Thoracic aorta (tissue), 2 donors: ENCODE data around the gene DBET. TPM values are rescaled to one million over a fixed set of nuclear protein-coding genes. Genes with fewer than 3 reads are reported as not detected.
"Not testable (repeated sequence)": the region's sequence is repeated elsewhere in the genome, so short reads cannot be mapped to it uniquely, and the experiment has no call there.

Experiments
- ATAC-seq: fragments of 150-250 bp; one replicate; pipeline ENCODE4 v1.8.0; 2017; ENCODE audit warnings: low read depth; ENCODE audit not compliant: insufficient number of reproducible peaks, low FRiP score
- DNase-seq: peaks from one replicate; pipeline ENCODE4 v3.0.0-alpha.2; 2020; ENCODE audit warnings: low spot score
- H3K27ac ChIP-seq, 2 donors: fragments of 200-600 bp; sonication (generic); 1 replicate in 1 of 2; 2 replicates in 1 of 2; pipeline ENCODE4 v1.5.1; 2016; ENCODE audit warnings: mild to moderate bottlenecking in 2 of 2, moderate library complexity in 2 of 2
- H3K27me3 ChIP-seq: fragments of 200-600 bp; sonication (generic); replicated peaks from 2 replicates; pipeline ENCODE4 v1.6.0; 2016; ENCODE audit warnings: mild to moderate bottlenecking; ENCODE audit not compliant: insufficient read depth
- H3K36me3 ChIP-seq: fragments of 200-600 bp; sonication (generic); one replicate; pipeline ENCODE4 v1.5.1; 2016
- H3K4me1 ChIP-seq, 2 donors: fragments of 200-600 bp; sonication (generic); 1 replicate in 1 of 2; 2 replicates in 1 of 2; pipeline versions ENCODE4 v1.5.1 to v1.6.0; 2016; ENCODE audit warnings: low read depth in 2 of 2, mild to moderate bottlenecking in 1 of 2; ENCODE audit not compliant: control insufficient read depth in 1 of 2
- H3K4me3 ChIP-seq: fragments of 200-600 bp; sonication (generic); 2 replicates; pipeline ENCODE4 v1.5.1; 2016; ENCODE audit warnings: mild to moderate bottlenecking
- H3K9me3 ChIP-seq: fragments of 200-600 bp; sonication (generic); 2 replicates; pipeline ENCODE4 v1.5.1; 2016
- total RNA-seq, 2 donors: library from RNA; depleted of rRNA; stranded (reverse); fragments of >200 nt; gene quantifications; one replicate each; pipeline versions ENCODE4 v1.1.0 to v1.2.3, GENCODE V29; 2016
- TF ChIP-seq, protein P1 (sequence below): fragments of 200-600 bp; sonication (generic); IDR thresholded peaks from one replicate; pipeline ENCODE4 v1.5.1; 2019; ENCODE audit warnings: antibody characterized with exemption

DBET gene
- total RNA-seq, 2 donors from 2014 or later, result not detected

DNA sequence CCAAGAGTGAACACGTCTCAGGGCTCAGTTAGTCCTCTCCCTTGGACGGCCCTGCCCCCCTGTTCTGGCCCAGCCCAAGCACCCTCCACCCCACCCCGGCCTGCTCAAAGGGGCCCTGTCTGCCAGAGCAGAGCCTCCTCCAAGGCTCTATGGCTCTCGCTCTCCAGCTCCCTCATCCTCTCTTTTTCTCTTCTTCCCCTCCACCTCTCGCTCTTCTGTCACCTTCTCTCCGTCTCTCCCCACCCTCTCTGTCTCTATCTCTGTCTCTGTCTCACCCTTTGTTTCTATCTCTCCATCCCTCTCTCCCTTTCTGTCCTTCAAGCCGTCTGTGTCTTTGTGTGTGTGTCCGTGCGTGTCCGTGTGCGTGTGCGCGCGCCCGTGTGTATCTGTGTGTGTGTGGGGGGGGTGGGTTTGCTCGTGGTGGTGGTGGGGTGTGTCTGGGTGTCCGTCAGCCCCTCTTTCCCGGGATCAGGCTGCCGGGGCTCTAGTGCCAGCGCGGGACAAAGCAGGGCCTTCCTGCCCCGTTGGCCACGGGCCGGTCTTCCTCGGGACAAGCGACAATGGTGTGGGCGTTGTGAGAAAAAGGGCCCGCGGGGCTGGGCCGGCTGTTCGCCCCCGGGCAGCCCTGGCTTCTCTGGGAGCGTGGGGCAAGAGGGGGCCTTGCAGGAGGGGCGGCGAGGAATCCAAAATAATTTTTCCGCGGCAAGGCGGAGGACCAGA, 45.9 kb upstream of the DBET start:
- no peaks in the 10 kb centered on the region for H3K27me3 ChIP-seq
- ATAC-seq (no peak), DNase-seq (no peak)
- no peak overlapping the region for H3K4me3 ChIP-seq
- H3K9me3 ChIP-seq, result no peaks in the 10 kb centered on the region
- no peaks in the 10 kb centered on the region for H3K36me3 ChIP-seq
- H3K27ac ChIP-seq, result no peak overlapping the region
- TF ChIP-seq, protein P1, sequence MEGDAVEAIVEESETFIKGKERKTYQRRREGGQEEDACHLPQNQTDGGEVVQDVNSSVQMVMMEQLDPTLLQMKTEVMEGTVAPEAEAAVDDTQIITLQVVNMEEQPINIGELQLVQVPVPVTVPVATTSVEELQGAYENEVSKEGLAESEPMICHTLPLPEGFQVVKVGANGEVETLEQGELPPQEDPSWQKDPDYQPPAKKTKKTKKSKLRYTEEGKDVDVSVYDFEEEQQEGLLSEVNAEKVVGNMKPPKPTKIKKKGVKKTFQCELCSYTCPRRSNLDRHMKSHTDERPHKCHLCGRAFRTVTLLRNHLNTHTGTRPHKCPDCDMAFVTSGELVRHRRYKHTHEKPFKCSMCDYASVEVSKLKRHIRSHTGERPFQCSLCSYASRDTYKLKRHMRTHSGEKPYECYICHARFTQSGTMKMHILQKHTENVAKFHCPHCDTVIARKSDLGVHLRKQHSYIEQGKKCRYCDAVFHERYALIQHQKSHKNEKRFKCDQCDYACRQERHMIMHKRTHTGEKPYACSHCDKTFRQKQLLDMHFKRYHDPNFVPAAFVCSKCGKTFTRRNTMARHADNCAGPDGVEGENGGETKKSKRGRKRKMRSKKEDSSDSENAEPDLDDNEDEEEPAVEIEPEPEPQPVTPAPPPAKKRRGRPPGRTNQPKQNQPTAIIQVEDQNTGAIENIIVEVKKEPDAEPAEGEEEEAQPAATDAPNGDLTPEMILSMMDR, result no peak
- H3K4me1 ChIP-seq, result peaks cover 7 to 49% of the 10 kb centered on the region in 2 donors

DNA sequence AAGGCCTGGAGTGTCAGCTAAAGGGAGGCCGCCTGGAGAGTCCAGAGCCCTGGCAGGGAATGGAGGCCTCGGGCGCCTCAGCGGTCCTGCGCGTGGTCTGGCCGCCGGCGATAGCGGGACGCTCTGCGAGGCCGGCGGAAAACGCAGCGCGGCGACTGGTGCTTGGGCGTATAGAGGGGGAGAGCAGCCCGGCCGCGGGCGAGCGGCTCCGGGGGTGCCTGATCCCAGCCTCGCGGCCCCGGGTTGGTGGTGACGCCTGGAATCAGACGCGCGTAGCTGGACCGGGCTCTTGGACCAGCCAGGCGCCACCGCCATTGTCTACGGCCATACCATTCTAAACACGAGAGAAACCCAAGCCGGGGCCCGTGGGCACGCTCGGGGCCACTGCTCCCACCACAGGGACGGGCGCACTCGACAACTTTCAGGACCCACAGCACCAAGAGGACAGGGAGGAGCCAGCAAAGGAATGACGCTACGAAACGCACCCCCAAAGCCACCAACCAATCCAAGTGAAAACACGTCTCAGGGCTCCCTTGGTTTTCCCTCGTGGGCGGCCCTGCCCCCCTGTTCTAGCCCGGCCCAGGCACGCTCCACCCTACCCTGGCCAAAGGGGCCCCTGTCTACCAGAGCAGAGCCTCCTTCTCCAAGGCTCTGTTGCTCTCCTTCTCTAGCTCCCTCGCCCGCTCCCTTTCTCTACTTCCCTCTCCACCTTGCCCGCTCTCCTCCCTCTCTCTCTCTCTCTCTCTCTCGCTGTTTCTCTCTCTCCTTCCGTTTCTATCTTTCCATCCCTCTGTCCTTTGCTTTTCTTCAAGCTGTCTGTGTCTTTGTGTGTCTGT, 45.1 kb upstream of the DBET start:
- Histone ChIP-seq H3K4me1 (peaks cover 7 to 49% of the 10 kb centered on the region in 2 donors), H3K27me3 (no peaks in the 10 kb centered on the region), H3K27ac (no peak overlapping the region), H3K9me3 (no peaks in the 10 kb centered on the region), H3K4me3 (peak overlapping the region; percentile 35), H3K36me3 (no peaks in the 10 kb centered on the region)
- TF ChIP-seq, protein P1, result no peak
- ATAC-seq (no peak), DNase-seq (no peak)

DNA sequence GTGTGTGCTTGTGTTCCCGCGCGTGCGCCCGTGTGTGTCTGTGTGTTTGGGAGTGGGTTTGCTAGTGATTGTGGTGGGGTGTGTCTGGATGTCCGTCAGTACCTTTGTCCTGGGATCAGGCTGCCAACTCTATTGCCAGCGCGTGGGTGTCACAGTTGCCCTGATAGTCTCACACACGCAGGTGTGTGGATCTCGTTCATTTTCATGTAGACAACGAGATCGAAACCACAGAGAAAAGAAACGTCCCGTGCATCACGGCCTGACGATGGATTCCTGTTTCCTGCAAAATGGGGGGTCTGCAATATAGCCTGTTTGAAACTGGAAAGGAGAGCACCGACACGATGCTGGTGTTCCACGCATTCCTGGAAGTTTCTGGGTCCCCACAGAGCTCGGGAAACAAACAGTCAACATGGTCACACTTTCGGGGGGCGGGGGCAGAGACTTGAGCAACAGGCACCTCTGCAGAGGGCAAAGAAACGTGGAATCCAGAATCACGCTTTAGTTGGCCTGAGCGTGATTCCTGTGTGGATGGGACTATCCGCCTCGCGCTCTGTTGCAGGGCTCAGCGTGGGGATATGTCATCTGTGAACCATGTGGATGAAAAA, 44.3 kb upstream of the DBET start:
- not testable (repeated sequence) for DNase-seq, ATAC-seq, H3K27me3 ChIP-seq, H3K27ac ChIP-seq, H3K36me3 ChIP-seq, H3K9me3 ChIP-seq
- peak overlapping the region; percentile 63 for H3K4me3 ChIP-seq
- peaks cover 7 to 49% of the 10 kb centered on the region in 2 donors for H3K4me1 ChIP-seq

DNA sequence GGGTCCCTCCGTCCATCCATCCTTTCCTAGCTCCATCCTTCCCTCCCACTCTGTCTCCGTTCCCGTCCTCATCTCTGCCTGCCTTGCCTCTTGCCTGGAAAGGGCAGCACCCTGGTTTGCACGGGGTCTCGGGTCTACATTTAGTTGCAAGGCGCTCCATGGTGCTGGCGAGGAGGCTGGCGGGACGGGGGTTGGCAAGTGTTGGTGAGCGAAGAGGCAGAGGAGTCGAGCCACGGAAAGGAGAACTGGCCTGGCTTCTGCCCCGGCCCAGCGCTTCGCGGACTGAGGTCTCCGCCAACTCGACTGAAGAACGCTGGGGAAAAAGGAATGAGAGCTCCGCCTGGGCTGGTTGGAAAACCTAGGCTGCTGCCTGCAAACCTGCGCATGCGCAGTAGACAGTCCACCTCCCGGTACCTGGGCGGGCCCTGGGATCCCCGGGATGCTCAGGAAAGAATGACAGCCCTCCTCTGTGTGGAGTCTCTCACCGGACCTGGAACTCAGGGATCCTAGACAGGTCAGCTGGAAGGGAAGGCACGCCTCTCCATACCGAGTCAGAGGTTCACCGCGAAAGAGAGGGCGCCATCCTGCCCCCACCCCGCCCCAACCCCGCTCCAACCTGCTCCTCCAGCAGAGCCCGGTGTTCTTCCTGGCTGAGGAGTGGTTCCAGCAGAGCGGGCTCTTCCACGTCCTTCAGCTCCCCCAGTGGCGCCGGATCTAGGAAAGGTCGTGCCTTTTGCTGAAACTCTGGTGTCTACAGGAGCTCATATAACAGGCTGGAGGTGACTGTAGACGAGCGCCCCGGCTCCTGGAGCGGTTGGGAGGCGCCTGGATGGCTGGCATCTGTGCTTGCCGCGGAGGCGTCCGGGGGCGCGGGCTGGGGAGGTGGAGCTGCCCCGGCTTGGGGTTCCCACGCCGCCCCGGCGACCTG, 43.2 kb upstream of the DBET start:
- Histone ChIP-seq H3K36me3 (no peaks in the 10 kb centered on the region), H3K4me3 (peak overlapping the region; percentile 63), H3K27ac (no peak overlapping the region), H3K9me3 (no peaks in the 10 kb centered on the region), H3K27me3 (no peaks in the 10 kb centered on the region), H3K4me1 (peaks cover 7 to 45% of the 10 kb centered on the region in 2 donors)
- no peak for DNase-seq
- ATAC-seq, result no peak
- TF ChIP-seq, protein P1, result no peak

DNA sequence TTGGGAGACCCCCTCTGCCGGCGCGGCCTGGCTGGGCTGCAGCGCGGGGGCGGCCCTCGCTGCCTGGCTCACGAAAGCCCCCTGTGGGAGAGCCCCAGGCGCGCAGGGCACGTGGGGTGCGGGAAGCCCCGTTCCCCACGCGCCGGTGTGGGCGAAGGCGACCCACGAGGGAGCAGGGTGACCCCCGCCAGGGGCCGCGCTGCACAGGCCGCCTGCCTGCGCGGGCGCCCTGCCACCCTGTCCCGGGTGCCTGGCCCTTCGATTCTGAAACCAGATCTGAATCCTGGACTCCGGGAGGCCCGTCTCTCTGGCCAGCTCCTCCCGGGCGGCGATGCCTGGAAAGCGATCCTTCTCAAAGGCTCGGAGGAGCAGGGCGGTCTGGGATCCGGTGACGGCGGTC, 42.3 kb upstream of the DBET start:
- H3K27me3 ChIP-seq, DNase-seq, H3K27ac ChIP-seq, H3K4me3 ChIP-seq, ATAC-seq, H3K9me3 ChIP-seq, H3K36me3 ChIP-seq: not testable (repeated sequence)
- H3K4me1 ChIP-seq, result peaks cover 7 to 41% of the 10 kb centered on the region in 2 donors

DNA sequence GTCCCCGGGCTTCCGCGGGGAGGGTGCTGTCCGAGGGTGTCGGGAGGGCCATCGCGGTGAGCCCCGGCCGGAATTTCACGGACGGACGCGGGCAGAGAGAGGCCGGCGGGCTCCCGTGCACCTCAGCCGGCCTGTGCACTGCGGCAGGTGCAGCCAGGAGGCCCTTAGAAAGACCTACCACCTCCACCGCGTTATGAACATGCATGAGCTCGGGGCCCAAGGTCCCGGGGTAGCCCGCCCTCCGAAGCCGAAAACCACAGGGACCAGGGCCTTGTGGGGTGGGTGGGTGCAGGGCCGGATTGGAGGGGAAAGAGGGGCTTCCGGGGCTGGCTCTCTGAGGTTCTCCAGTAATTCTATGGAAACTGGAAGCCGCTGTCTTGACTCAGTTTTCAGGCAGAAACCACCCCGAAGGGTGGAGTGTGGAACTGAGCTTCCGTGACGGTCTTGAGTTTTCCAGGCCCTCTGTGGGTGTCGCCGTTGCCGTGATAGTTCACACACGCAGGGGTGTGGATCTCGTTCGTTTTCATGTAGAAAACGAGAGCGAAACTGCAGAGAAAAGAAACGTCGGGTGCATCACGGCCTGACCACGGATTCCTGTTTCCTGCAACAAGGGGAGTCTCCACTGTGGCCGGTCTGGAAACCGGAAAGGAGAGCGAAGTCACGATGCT, 41.6 kb upstream of the DBET start:
- peak overlapping the region; percentile 65 for H3K4me3 ChIP-seq
- H3K27me3 ChIP-seq, H3K27ac ChIP-seq, ATAC-seq, H3K36me3 ChIP-seq, DNase-seq, H3K9me3 ChIP-seq: not testable (repeated sequence)
- H3K4me1 ChIP-seq, result peaks cover 7 to 35% of the 10 kb centered on the region in 2 donors

DNA sequence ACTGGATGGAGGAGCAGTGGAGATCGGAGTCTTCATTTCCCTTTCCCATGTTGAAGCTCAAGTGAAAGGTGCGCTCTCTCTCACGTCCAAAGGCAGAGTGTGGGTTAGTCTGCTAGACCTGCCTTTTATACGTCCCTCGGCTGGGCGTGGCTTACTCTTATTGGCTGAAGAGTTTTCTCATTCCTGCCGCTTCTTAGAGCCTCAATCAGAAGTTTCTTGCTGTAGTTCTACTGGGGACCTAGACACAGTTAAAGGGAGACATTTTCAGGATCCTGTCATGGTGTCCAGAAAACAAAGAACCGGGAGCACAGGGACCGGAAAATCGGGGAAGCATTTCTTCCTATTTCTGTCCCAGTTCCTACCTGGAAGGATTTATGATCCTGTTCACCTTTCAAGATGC, 37.1 kb upstream of the DBET start, which contains the start of gene FRG2:
Gene FRG2, minus strand, starts transcription at position 101 of the 400 bp plus-strand sequence. Its CDS starts 52 bp downstream, at position 49.
- not testable (repeated sequence) for DNase-seq, H3K9me3 ChIP-seq, ATAC-seq, H3K27me3 ChIP-seq, H3K27ac ChIP-seq, H3K4me1 ChIP-seq, H3K36me3 ChIP-seq, H3K4me3 ChIP-seq

DNA sequence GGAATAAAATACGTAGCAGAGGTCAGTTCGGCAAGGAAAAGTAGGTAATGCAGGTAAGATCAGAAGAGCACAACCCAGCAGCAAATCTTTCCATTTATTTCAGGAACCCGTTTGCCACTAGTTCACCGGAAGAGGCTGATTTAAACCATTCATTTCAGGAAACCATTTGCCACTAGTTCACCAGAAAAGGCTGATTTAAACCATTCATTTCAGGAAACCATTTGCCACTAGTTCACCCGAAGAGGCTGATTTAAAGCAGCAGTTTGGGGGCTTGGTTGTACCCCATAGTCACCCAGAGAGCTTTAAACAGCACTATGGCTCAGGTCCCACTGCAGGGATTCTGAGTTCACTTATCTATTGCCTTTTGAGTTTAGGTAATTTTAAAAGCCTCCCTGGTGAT, 33.0 kb upstream of the DBET start:
- not testable (repeated sequence) for H3K36me3 ChIP-seq, H3K4me1 ChIP-seq, ATAC-seq, H3K27me3 ChIP-seq, H3K4me3 ChIP-seq, H3K27ac ChIP-seq, DNase-seq, H3K9me3 ChIP-seq
